ENCODE measurements around the gene CECR2. TPM values are rescaled to one million over a fixed set of nuclear protein-coding genes. Genes with fewer than 3 reads are reported as not detected.
"Not testable (repeated sequence)": the region's sequence is repeated elsewhere in the genome, so short reads cannot be mapped to it uniquely, and the experiment has no call there.

CECR2 gene
- total RNA-seq, 1 donor from 2014 or later, result not detected

GRCh38 chr22:17518406-17518805 lies 149.1 kb downstream of the CECR2 start:
- Mint-ChIP-seq H3K9me3 (no peaks in the 10 kb centered on the region), H3K27ac (no peak overlapping the region), H3K4me3 (ENCODE audit: low read depth) (no peak overlapping the region), H3K36me3 (ENCODE audit: low read depth) (no peaks in the 10 kb centered on the region), H3K4me1 (ENCODE audit: low read depth) (no peaks in the 10 kb centered on the region), H3K27me3 (ENCODE audit: low read depth) (peaks cover 6% of the 10 kb centered on the region)
- intact Hi-C loops (cut with micrococcal nuclease), result no loop called here
- DNase-seq (ENCODE audit: low spot score), result no peak

- H3K4me3 Mint-ChIP-seq (ENCODE audit: low read depth); H3K4me1 Mint-ChIP-seq (ENCODE audit: low read depth); H3K27ac Mint-ChIP-seq; DNase-seq (ENCODE audit: low spot score); H3K9me3 Mint-ChIP-seq; intact Hi-C loops (cut with micrococcal nuclease); H3K36me3 Mint-ChIP-seq (ENCODE audit: low read depth); H3K27me3 Mint-ChIP-seq (ENCODE audit: low read depth): not testable (repeated sequence)
These were observed 152.7 kb downstream of the CECR2 start for GRCh38 chr22:17521971-17522370.

GRCh38 chr22:17523925-17524324 lies 154.7 kb downstream of the CECR2 start:
- H3K27ac Mint-ChIP-seq, result no peak overlapping the region
- no peak overlapping the region for H3K4me3 Mint-ChIP-seq (ENCODE audit: low read depth)
- H3K9me3 Mint-ChIP-seq, result no peaks in the 10 kb centered on the region
- H3K4me1 Mint-ChIP-seq (ENCODE audit: low read depth), result peaks cover 3% of the 10 kb centered on the region
- intact Hi-C loops (cut with micrococcal nuclease), result no loop called here
- no peaks in the 10 kb centered on the region for H3K36me3 Mint-ChIP-seq (ENCODE audit: low read depth)
- no peak for DNase-seq (ENCODE audit: low spot score)
- peaks cover 13% of the 10 kb centered on the region for H3K27me3 Mint-ChIP-seq (ENCODE audit: low read depth)

GRCh38 chr22:17536269-17536668 lies 167.0 kb downstream of the CECR2 start:
- H3K36me3 Mint-ChIP-seq (ENCODE audit: low read depth), result no peaks in the 10 kb centered on the region
- H3K9me3 Mint-ChIP-seq, result no peaks in the 10 kb centered on the region
- intact Hi-C loops (cut with micrococcal nuclease), result no loop called here

GRCh38 chr22:17537155-17537554 lies 167.9 kb downstream of the CECR2 start:
- no peaks in the 10 kb centered on the region for H3K4me1 Mint-ChIP-seq (ENCODE audit: low read depth)
- no peaks in the 10 kb centered on the region for H3K36me3 Mint-ChIP-seq (ENCODE audit: low read depth)
- no peak for DNase-seq (ENCODE audit: low spot score)
- peaks cover 4% of the 10 kb centered on the region for H3K27me3 Mint-ChIP-seq (ENCODE audit: low read depth)
- H3K27ac Mint-ChIP-seq, result no peak overlapping the region
- H3K4me3 Mint-ChIP-seq (ENCODE audit: low read depth), result no peak overlapping the region
- intact Hi-C loops (cut with micrococcal nuclease), result no loop called here
- H3K9me3 Mint-ChIP-seq, result no peaks in the 10 kb centered on the region

More at GRCh38 chr22:17536269-17536668, 167.0 kb downstream of the CECR2 start:
- H3K27me3 Mint-ChIP-seq (ENCODE audit: low read depth), result peaks cover 4% of the 10 kb centered on the region
- no peak for DNase-seq (ENCODE audit: low spot score)
- H3K4me3 Mint-ChIP-seq (ENCODE audit: low read depth), result no peak overlapping the region
- H3K27ac Mint-ChIP-seq, result no peak overlapping the region
- no peaks in the 10 kb centered on the region for H3K4me1 Mint-ChIP-seq (ENCODE audit: low read depth)

- intact Hi-C loops (cut with micrococcal nuclease), result no loop called here
- no peak for DNase-seq (ENCODE audit: low spot score)
- Mint-ChIP-seq H3K4me1 (ENCODE audit: low read depth) (no peaks in the 10 kb centered on the region), H3K4me3 (ENCODE audit: low read depth) (no peak overlapping the region), H3K27me3 (ENCODE audit: low read depth) (peaks cover 4% of the 10 kb centered on the region), H3K36me3 (ENCODE audit: low read depth) (no peaks in the 10 kb centered on the region), H3K9me3 (no peaks in the 10 kb centered on the region), H3K27ac (no peak overlapping the region)
These were observed 171.2 kb downstream of the CECR2 start for GRCh38 chr22:17540481-17540880.

- H3K27ac Mint-ChIP-seq, result no peak overlapping the region
- H3K9me3 Mint-ChIP-seq, result no peaks in the 10 kb centered on the region
- no peak overlapping the region for H3K4me3 Mint-ChIP-seq (ENCODE audit: low read depth)
- peaks cover 4% of the 10 kb centered on the region for H3K27me3 Mint-ChIP-seq (ENCODE audit: low read depth)
- H3K4me1 Mint-ChIP-seq (ENCODE audit: low read depth), result no peaks in the 10 kb centered on the region
- intact Hi-C loops (cut with micrococcal nuclease), result no loop called here
- no peaks in the 10 kb centered on the region for H3K36me3 Mint-ChIP-seq (ENCODE audit: low read depth)
- no peak for DNase-seq (ENCODE audit: low spot score)
These were observed 172.2 kb downstream of the CECR2 start for GRCh38 chr22:17541476-17541875.

GRCh38 chr22:17542452-17542851 lies 173.2 kb downstream of the CECR2 start:
- Mint-ChIP-seq H3K27ac (no peak overlapping the region), H3K4me3 (ENCODE audit: low read depth) (no peak overlapping the region), H3K27me3 (ENCODE audit: low read depth) (no peaks in the 10 kb centered on the region), H3K4me1 (ENCODE audit: low read depth) (no peaks in the 10 kb centered on the region), H3K36me3 (ENCODE audit: low read depth) (no peaks in the 10 kb centered on the region), H3K9me3 (no peaks in the 10 kb centered on the region)
- intact Hi-C loops (cut with micrococcal nuclease), result no loop called here
- DNase-seq (ENCODE audit: low spot score), result no peak

GRCh38 chr22:17548010-17548755 lies 178.9 kb downstream of the CECR2 start:
- no peaks in the 10 kb centered on the region for H3K27me3 Mint-ChIP-seq (ENCODE audit: low read depth)
- no peak for DNase-seq (ENCODE audit: low spot score)
- H3K9me3 Mint-ChIP-seq, result no peaks in the 10 kb centered on the region
- H3K27ac Mint-ChIP-seq, result no peak overlapping the region
- H3K36me3 Mint-ChIP-seq (ENCODE audit: low read depth), result no peaks in the 10 kb centered on the region
- no peak overlapping the region for H3K4me3 Mint-ChIP-seq (ENCODE audit: low read depth)
- no peaks in the 10 kb centered on the region for H3K4me1 Mint-ChIP-seq (ENCODE audit: low read depth)
- intact Hi-C loops (cut with micrococcal nuclease), result no loop called here

- H3K4me1 Mint-ChIP-seq (ENCODE audit: low read depth), result no peaks in the 10 kb centered on the region
- DNase-seq (ENCODE audit: low spot score), result no peak
- H3K9me3 Mint-ChIP-seq, result no peaks in the 10 kb centered on the region
- intact Hi-C loops (cut with micrococcal nuclease), result no loop called here
- no peak overlapping the region for H3K27ac Mint-ChIP-seq
- no peaks in the 10 kb centered on the region for H3K36me3 Mint-ChIP-seq (ENCODE audit: low read depth)
- no peak overlapping the region for H3K4me3 Mint-ChIP-seq (ENCODE audit: low read depth)
- H3K27me3 Mint-ChIP-seq (ENCODE audit: low read depth), result no peaks in the 10 kb centered on the region
These were observed 179.4 kb downstream of the CECR2 start for GRCh38 chr22:17548756-17549035.

GRCh38 chr22:17549183-17549582 lies 179.9 kb downstream of the CECR2 start:
- H3K36me3 Mint-ChIP-seq (ENCODE audit: low read depth), result no peaks in the 10 kb centered on the region
- no peak for DNase-seq (ENCODE audit: low spot score)
- intact Hi-C loops (cut with micrococcal nuclease), result no loop called here
- H3K27ac Mint-ChIP-seq, result no peak overlapping the region
- H3K27me3 Mint-ChIP-seq (ENCODE audit: low read depth), result no peaks in the 10 kb centered on the region
- no peaks in the 10 kb centered on the region for H3K4me1 Mint-ChIP-seq (ENCODE audit: low read depth)
- no peaks in the 10 kb centered on the region for H3K9me3 Mint-ChIP-seq
- H3K4me3 Mint-ChIP-seq (ENCODE audit: low read depth), result no peak overlapping the region

- H3K4me3 Mint-ChIP-seq (ENCODE audit: low read depth), result no peak overlapping the region
- no peaks in the 10 kb centered on the region for H3K27me3 Mint-ChIP-seq (ENCODE audit: low read depth)
- no peaks in the 10 kb centered on the region for H3K36me3 Mint-ChIP-seq (ENCODE audit: low read depth)
- intact Hi-C loops (cut with micrococcal nuclease), result no loop called here
- DNase-seq (ENCODE audit: low spot score), result no peak
- no peak overlapping the region for H3K27ac Mint-ChIP-seq
- no peaks in the 10 kb centered on the region for H3K4me1 Mint-ChIP-seq (ENCODE audit: low read depth)
- no peaks in the 10 kb centered on the region for H3K9me3 Mint-ChIP-seq
These were observed 180.4 kb downstream of the CECR2 start for GRCh38 chr22:17549655-17550054.

GRCh38 chr22:17552737-17553136 lies 183.5 kb downstream of the CECR2 start:
- Mint-ChIP-seq H3K36me3 (ENCODE audit: low read depth) (no peaks in the 10 kb centered on the region), H3K27ac (no peak overlapping the region), H3K4me3 (ENCODE audit: low read depth) (no peak overlapping the region), H3K9me3 (no peaks in the 10 kb centered on the region), H3K4me1 (ENCODE audit: low read depth) (no peaks in the 10 kb centered on the region), H3K27me3 (ENCODE audit: low read depth) (no peaks in the 10 kb centered on the region)
- DNase-seq (ENCODE audit: low spot score), result no peak
- intact Hi-C loops (cut with micrococcal nuclease), result no loop called here

GRCh38 chr22:17554814-17555213 lies 185.6 kb downstream of the CECR2 start:
- intact Hi-C loops (cut with micrococcal nuclease), result no loop called here
- no peaks in the 10 kb centered on the region for H3K9me3 Mint-ChIP-seq
- no peak overlapping the region for H3K27ac Mint-ChIP-seq
- H3K4me3 Mint-ChIP-seq (ENCODE audit: low read depth), result no peak overlapping the region
- no peaks in the 10 kb centered on the region for H3K4me1 Mint-ChIP-seq (ENCODE audit: low read depth)
- no peaks in the 10 kb centered on the region for H3K27me3 Mint-ChIP-seq (ENCODE audit: low read depth)
- no peak for DNase-seq (ENCODE audit: low spot score)
- no peaks in the 10 kb centered on the region for H3K36me3 Mint-ChIP-seq (ENCODE audit: low read depth)
